ENCODE measurements around the gene PTN.

DNA sequence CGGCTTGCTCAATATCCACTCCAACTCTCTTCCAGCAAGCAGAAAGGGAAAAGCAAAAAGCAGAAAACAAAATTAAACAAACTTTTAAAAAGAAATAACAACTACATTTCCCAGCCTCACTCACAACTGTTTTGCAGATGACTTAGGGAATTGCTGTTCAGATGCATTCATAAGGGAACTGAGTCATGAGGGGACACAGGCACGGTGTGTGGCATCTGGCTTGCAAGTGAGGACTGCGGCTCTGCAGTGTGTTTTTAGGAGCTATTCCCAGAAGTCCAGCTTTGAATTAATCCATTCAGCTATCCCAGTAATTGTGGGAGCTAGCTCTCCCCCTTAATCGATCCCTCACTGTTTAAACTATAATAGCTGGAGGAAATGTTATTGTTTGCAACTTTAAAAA lies 30.3 kb downstream of the PTN start:
- TF ChIP-seq POLR2AphosphoS5 (IDR thresholded peaks at IDR 0.05; ENCODE audit: low read depth) (no peak), GABPA (IDR thresholded peaks at IDR 0.05; ENCODE audit: low read depth) (no peak), SPI1 (IDR thresholded peaks at IDR 0.05; ENCODE audit: borderline replicate concordance, low read depth) (no peak)
- TF ChIP-seq, protein P1, sequence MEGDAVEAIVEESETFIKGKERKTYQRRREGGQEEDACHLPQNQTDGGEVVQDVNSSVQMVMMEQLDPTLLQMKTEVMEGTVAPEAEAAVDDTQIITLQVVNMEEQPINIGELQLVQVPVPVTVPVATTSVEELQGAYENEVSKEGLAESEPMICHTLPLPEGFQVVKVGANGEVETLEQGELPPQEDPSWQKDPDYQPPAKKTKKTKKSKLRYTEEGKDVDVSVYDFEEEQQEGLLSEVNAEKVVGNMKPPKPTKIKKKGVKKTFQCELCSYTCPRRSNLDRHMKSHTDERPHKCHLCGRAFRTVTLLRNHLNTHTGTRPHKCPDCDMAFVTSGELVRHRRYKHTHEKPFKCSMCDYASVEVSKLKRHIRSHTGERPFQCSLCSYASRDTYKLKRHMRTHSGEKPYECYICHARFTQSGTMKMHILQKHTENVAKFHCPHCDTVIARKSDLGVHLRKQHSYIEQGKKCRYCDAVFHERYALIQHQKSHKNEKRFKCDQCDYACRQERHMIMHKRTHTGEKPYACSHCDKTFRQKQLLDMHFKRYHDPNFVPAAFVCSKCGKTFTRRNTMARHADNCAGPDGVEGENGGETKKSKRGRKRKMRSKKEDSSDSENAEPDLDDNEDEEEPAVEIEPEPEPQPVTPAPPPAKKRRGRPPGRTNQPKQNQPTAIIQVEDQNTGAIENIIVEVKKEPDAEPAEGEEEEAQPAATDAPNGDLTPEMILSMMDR (IDR thresholded peaks at IDR 0.05; ENCODE audit: insufficient read depth, low read length), result no peak
- TF ChIP-seq, protein P2, sequence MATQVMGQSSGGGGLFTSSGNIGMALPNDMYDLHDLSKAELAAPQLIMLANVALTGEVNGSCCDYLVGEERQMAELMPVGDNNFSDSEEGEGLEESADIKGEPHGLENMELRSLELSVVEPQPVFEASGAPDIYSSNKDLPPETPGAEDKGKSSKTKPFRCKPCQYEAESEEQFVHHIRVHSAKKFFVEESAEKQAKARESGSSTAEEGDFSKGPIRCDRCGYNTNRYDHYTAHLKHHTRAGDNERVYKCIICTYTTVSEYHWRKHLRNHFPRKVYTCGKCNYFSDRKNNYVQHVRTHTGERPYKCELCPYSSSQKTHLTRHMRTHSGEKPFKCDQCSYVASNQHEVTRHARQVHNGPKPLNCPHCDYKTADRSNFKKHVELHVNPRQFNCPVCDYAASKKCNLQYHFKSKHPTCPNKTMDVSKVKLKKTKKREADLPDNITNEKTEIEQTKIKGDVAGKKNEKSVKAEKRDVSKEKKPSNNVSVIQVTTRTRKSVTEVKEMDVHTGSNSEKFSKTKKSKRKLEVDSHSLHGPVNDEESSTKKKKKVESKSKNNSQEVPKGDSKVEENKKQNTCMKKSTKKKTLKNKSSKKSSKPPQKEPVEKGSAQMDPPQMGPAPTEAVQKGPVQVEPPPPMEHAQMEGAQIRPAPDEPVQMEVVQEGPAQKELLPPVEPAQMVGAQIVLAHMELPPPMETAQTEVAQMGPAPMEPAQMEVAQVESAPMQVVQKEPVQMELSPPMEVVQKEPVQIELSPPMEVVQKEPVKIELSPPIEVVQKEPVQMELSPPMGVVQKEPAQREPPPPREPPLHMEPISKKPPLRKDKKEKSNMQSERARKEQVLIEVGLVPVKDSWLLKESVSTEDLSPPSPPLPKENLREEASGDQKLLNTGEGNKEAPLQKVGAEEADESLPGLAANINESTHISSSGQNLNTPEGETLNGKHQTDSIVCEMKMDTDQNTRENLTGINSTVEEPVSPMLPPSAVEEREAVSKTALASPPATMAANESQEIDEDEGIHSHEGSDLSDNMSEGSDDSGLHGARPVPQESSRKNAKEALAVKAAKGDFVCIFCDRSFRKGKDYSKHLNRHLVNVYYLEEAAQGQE (IDR thresholded peaks at IDR 0.05; ENCODE audit: insufficient replicate concordance, low read depth), result no peak

Data from HL-60 (cell line).